Upper lobe of left lung (tissue), 4 donors: ENCODE measurements around the gene IGSF8.

Experiments
- CTCF ChIP-seq, 6 experiments: fragments of 450-650 bp in 4 of 6; fragments of 200-600 bp in 2 of 6; sonication (generic) in 2 of 6; IDR thresholded peaks; one replicate each; pipeline ENCODE4 v1.5.1; 2016 to 2019; ENCODE audit warnings: antibody characterized with exemption in 6 of 6
- EP300 ChIP-seq, 4 donors: sonication (generic); formaldehyde crosslinking; IDR thresholded peaks; one replicate each; pipeline ENCODE4 v1.5.1; 2017; ENCODE audit warnings: antibody characterized with exemption in 4 of 4, control low read depth in 2 of 4
- POLR2A ChIP-seq, 4 donors: fragments of 450-650 bp; IDR thresholded peaks; one replicate each; pipeline ENCODE4 v1.5.1; 2016 to 2017; ENCODE audit warnings: antibody characterized with exemption in 4 of 4, mild to moderate bottlenecking in 2 of 4
- POLR2AphosphoS5 ChIP-seq, 2 donors: sonication (generic); formaldehyde crosslinking; IDR thresholded peaks; one replicate each; pipeline ENCODE4 v1.5.1; 2017; ENCODE audit warnings: antibody characterized with exemption in 2 of 2

GRCh38 chr1:160063176-160063575 lies 35.2 kb downstream of the IGSF8 start:
- no peak for TF ChIP-seq POLR2AphosphoS5 (IDR thresholded peaks at IDR 0.05)
- TF ChIP-seq CTCF (IDR thresholded peaks at IDR 0.05): no peak
- TF ChIP-seq EP300 (IDR thresholded peaks at IDR 0.05): no peak
- no peak for TF ChIP-seq POLR2A (IDR thresholded peaks at IDR 0.05)
